HEK293 (cell line): Measurements from ENCODE around the gene GALNT8.

ENCODE experiments used
- GLIS1 ChIP-seq: fragments of 450-650 bp; formaldehyde crosslinking; IDR thresholded peaks from 2 replicates; pipeline ENCODE4 v1.5.1; 2016; ENCODE audit warnings: missing biosample characterization, missing genetic modification characterization
- KLF16 ChIP-seq: fragments of 450-650 bp; formaldehyde crosslinking; IDR thresholded peaks from 2 replicates; pipeline ENCODE4 v1.5.1; 2017; ENCODE audit warnings: missing biosample characterization, missing genetic modification characterization
- MEIS1 ChIP-seq: sonication (generic); formaldehyde crosslinking; IDR thresholded peaks from 2 replicates; pipeline ENCODE4 v1.8.1; 2022; ENCODE audit warnings: missing genetic modification reagents, mild to moderate bottlenecking, borderline replicate concordance
- WT1 ChIP-seq: fragments of 450-650 bp; formaldehyde crosslinking; IDR thresholded peaks from 2 replicates; pipeline ENCODE4 v1.5.1; 2016; ENCODE audit warnings: missing biosample characterization, missing genetic modification characterization
- ZNF133 ChIP-seq: fragments of 450-650 bp; formaldehyde crosslinking; IDR thresholded peaks from 2 replicates; pipeline ENCODE4 v1.5.1; 2016; ENCODE audit warnings: missing biosample characterization, missing genetic modification characterization
- ZNF561 ChIP-seq: fragments of 450-650 bp; IDR thresholded peaks from 2 replicates; pipeline ENCODE4 v1.5.1; 2018; ENCODE audit warnings: missing biosample characterization, missing genetic modification characterization, borderline replicate concordance
- ZNF785 ChIP-seq: fragments of 450-650 bp; formaldehyde crosslinking; IDR thresholded peaks from 2 replicates; pipeline ENCODE4 v1.5.1; 2016; ENCODE audit warnings: missing biosample characterization, missing genetic modification characterization
- TF ChIP-seq, protein P1 (sequence below): fragments of 450-650 bp; formaldehyde crosslinking; IDR thresholded peaks from 2 replicates; pipeline ENCODE4 v1.5.1; 2016; ENCODE audit warnings: missing biosample characterization, missing genetic modification characterization
- TF ChIP-seq, protein P2 (sequence below): fragments of 450-650 bp; formaldehyde crosslinking; IDR thresholded peaks from 2 replicates; pipeline ENCODE4 v1.5.1; 2016; ENCODE audit warnings: missing biosample characterization, missing genetic modification characterization
- TF ChIP-seq, protein P3 (sequence below): fragments of 450-650 bp; formaldehyde crosslinking; IDR thresholded peaks from 2 replicates; pipeline ENCODE4 v1.5.1; 2016; ENCODE audit warnings: missing biosample characterization, missing genetic modification characterization
- TF ChIP-seq, protein P4 (sequence below): fragments of 450-650 bp; formaldehyde crosslinking; IDR thresholded peaks from 2 replicates; pipeline ENCODE4 v1.5.1; 2017; ENCODE audit warnings: missing biosample characterization, missing genetic modification characterization
- TF ChIP-seq, protein P5 (sequence below): fragments of 450-650 bp; formaldehyde crosslinking; IDR thresholded peaks from 2 replicates; pipeline ENCODE4 v1.5.1; 2016; ENCODE audit warnings: missing biosample characterization, missing genetic modification characterization
- TF ChIP-seq, protein P6 (sequence below): fragments of 450-650 bp; formaldehyde crosslinking; IDR thresholded peaks from 2 replicates; pipeline ENCODE4 v1.5.1; 2016; ENCODE audit warnings: missing biosample characterization, missing genetic modification characterization

DNA sequence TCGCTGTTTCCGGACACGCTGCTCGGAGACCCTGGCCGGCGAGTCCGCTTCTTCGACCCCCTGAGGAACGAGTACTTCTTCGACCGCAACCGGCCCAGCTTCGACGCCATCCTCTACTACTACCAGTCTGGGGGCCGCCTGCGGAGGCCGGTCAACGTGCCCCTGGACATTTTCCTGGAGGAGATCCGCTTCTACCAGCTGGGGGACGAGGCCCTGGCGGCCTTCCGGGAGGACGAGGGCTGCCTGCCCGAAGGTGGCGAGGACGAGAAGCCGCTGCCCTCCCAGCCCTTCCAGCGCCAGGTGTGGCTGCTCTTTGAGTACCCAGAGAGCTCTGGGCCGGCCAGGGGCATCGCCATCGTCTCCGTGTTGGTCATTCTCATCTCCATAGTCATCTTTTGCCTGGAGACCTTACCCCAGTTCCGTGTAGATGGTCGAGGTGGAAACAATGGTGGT lies 90.0 kb downstream of the GALNT8 start:
- TF ChIP-seq, protein P1, sequence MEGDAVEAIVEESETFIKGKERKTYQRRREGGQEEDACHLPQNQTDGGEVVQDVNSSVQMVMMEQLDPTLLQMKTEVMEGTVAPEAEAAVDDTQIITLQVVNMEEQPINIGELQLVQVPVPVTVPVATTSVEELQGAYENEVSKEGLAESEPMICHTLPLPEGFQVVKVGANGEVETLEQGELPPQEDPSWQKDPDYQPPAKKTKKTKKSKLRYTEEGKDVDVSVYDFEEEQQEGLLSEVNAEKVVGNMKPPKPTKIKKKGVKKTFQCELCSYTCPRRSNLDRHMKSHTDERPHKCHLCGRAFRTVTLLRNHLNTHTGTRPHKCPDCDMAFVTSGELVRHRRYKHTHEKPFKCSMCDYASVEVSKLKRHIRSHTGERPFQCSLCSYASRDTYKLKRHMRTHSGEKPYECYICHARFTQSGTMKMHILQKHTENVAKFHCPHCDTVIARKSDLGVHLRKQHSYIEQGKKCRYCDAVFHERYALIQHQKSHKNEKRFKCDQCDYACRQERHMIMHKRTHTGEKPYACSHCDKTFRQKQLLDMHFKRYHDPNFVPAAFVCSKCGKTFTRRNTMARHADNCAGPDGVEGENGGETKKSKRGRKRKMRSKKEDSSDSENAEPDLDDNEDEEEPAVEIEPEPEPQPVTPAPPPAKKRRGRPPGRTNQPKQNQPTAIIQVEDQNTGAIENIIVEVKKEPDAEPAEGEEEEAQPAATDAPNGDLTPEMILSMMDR (tag by site-specific recombination): no peak
- no peak for TF ChIP-seq ZNF133
- TF ChIP-seq, protein P2, sequence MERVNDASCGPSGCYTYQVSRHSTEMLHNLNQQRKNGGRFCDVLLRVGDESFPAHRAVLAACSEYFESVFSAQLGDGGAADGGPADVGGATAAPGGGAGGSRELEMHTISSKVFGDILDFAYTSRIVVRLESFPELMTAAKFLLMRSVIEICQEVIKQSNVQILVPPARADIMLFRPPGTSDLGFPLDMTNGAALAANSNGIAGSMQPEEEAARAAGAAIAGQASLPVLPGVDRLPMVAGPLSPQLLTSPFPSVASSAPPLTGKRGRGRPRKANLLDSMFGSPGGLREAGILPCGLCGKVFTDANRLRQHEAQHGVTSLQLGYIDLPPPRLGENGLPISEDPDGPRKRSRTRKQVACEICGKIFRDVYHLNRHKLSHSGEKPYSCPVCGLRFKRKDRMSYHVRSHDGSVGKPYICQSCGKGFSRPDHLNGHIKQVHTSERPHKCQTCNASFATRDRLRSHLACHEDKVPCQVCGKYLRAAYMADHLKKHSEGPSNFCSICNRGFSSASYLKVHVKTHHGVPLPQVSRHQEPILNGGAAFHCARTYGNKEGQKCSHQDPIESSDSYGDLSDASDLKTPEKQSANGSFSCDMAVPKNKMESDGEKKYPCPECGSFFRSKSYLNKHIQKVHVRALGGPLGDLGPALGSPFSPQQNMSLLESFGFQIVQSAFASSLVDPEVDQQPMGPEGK (tag by site-specific recombination): no peak
- TF ChIP-seq, protein P3, sequence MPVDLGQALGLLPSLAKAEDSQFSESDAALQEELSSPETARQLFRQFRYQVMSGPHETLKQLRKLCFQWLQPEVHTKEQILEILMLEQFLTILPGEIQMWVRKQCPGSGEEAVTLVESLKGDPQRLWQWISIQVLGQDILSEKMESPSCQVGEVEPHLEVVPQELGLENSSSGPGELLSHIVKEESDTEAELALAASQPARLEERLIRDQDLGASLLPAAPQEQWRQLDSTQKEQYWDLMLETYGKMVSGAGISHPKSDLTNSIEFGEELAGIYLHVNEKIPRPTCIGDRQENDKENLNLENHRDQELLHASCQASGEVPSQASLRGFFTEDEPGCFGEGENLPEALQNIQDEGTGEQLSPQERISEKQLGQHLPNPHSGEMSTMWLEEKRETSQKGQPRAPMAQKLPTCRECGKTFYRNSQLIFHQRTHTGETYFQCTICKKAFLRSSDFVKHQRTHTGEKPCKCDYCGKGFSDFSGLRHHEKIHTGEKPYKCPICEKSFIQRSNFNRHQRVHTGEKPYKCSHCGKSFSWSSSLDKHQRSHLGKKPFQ: no peak
- no peak for TF ChIP-seq ZNF785 (tag by site-specific recombination)
- TF ChIP-seq GLIS1 (tag by site-specific recombination): no peak
- TF ChIP-seq, protein P4, sequence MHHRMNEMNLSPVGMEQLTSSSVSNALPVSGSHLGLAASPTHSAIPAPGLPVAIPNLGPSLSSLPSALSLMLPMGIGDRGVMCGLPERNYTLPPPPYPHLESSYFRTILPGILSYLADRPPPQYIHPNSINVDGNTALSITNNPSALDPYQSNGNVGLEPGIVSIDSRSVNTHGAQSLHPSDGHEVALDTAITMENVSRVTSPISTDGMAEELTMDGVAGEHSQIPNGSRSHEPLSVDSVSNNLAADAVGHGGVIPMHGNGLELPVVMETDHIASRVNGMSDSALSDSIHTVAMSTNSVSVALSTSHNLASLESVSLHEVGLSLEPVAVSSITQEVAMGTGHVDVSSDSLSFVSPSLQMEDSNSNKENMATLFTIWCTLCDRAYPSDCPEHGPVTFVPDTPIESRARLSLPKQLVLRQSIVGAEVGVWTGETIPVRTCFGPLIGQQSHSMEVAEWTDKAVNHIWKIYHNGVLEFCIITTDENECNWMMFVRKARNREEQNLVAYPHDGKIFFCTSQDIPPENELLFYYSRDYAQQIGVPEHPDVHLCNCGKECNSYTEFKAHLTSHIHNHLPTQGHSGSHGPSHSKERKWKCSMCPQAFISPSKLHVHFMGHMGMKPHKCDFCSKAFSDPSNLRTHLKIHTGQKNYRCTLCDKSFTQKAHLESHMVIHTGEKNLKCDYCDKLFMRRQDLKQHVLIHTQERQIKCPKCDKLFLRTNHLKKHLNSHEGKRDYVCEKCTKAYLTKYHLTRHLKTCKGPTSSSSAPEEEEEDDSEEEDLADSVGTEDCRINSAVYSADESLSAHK: no peak
- no peak for TF ChIP-seq WT1
- TF ChIP-seq MEIS1 (CRISPR knock-in tag): no peak
- TF ChIP-seq, protein P5, sequence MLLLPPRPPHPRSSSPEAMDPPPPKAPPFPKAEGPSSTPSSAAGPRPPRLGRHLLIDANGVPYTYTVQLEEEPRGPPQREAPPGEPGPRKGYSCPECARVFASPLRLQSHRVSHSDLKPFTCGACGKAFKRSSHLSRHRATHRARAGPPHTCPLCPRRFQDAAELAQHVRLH (tag by site-specific recombination): no peak
- TF ChIP-seq KLF16: no peak
- TF ChIP-seq, protein P6, sequence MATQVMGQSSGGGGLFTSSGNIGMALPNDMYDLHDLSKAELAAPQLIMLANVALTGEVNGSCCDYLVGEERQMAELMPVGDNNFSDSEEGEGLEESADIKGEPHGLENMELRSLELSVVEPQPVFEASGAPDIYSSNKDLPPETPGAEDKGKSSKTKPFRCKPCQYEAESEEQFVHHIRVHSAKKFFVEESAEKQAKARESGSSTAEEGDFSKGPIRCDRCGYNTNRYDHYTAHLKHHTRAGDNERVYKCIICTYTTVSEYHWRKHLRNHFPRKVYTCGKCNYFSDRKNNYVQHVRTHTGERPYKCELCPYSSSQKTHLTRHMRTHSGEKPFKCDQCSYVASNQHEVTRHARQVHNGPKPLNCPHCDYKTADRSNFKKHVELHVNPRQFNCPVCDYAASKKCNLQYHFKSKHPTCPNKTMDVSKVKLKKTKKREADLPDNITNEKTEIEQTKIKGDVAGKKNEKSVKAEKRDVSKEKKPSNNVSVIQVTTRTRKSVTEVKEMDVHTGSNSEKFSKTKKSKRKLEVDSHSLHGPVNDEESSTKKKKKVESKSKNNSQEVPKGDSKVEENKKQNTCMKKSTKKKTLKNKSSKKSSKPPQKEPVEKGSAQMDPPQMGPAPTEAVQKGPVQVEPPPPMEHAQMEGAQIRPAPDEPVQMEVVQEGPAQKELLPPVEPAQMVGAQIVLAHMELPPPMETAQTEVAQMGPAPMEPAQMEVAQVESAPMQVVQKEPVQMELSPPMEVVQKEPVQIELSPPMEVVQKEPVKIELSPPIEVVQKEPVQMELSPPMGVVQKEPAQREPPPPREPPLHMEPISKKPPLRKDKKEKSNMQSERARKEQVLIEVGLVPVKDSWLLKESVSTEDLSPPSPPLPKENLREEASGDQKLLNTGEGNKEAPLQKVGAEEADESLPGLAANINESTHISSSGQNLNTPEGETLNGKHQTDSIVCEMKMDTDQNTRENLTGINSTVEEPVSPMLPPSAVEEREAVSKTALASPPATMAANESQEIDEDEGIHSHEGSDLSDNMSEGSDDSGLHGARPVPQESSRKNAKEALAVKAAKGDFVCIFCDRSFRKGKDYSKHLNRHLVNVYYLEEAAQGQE (tag by site-specific recombination): no peak
- TF ChIP-seq ZNF561 (tag by site-specific recombination): no peak
